ENCODE results near the gene DNM3.

DNM3 gene

GRCh38 chr1:172119184-172119583 lies 277.9 kb downstream of the DNM3 start:
- no peak for DNase-seq

GRCh38 chr1:172120381-172120780 lies 279.1 kb downstream of the DNM3 start:
- DNase-seq: no peak

GRCh38 chr1:172121081-172121717 lies 279.9 kb downstream of the DNM3 start:
- DNase-seq: no peak

GRCh38 chr1:172122381-172122780 lies 281.1 kb downstream of the DNM3 start:
- DNase-seq: no peak

- no peak for DNase-seq
These were observed 284.0 kb downstream of the DNM3 start for GRCh38 chr1:172125250-172125649.

GRCh38 chr1:172125812-172126430 lies 284.6 kb downstream of the DNM3 start:
- DNase-seq: no peak

GRCh38 chr1:172132836-172133235 lies 291.5 kb downstream of the DNM3 start:
- no peak for DNase-seq

GRCh38 chr1:172134087-172134731 lies 292.9 kb downstream of the DNM3 start:
- DNase-seq: no peak

- no peak for DNase-seq
These were observed 293.9 kb downstream of the DNM3 start for GRCh38 chr1:172135076-172135672.

- no peak for DNase-seq
These were observed 294.8 kb downstream of the DNM3 start for GRCh38 chr1:172135978-172136610.

- no peak for DNase-seq
These were observed 295.6 kb downstream of the DNM3 start for GRCh38 chr1:172136925-172137324.

- no peak for DNase-seq
These were observed 296.6 kb downstream of the DNM3 start for GRCh38 chr1:172137703-172138454.

- no peak for DNase-seq
These were observed 297.3 kb downstream of the DNM3 start for GRCh38 chr1:172138634-172139033.

GRCh38 chr1:172139196-172139595 lies 297.9 kb downstream of the DNM3 start:
- DNase-seq: no peak

GRCh38 chr1:172140072-172140471 lies 298.8 kb downstream of the DNM3 start:
- DNase-seq: no peak

GRCh38 chr1:172140591-172140990 lies 299.3 kb downstream of the DNM3 start:
- no peak for DNase-seq

GRCh38 chr1:172141341-172141881 lies 300.1 kb downstream of the DNM3 start:
- no peak for DNase-seq

- no peak for DNase-seq
These were observed 301.0 kb downstream of the DNM3 start for GRCh38 chr1:172142324-172142723.

- no peak for DNase-seq
These were observed 302.2 kb downstream of the DNM3 start for GRCh38 chr1:172143384-172144055.

GRCh38 chr1:172144445-172145061 lies 303.3 kb downstream of the DNM3 start:
- no peak for DNase-seq

GRCh38 chr1:172145231-172145651 lies 303.9 kb downstream of the DNM3 start:
- DNase-seq: no peak
